CD4-positive, alpha-beta T cell treated with Interleukin-2 at 100 ng/mL for 4 hours (primary cell): ENCODE measurements around the gene DYDC2.
"Not testable (repeated sequence)": the region's sequence is repeated elsewhere in the genome, so short reads cannot be mapped to it uniquely, and the experiment has no call there.

ENCODE experiments used
- DNase-seq: peaks from one replicate; pipeline ENCODE4 v3.0.0-alpha.2; 2020; ENCODE audit warnings: low spot score

The DYDC2 gene, protein sequence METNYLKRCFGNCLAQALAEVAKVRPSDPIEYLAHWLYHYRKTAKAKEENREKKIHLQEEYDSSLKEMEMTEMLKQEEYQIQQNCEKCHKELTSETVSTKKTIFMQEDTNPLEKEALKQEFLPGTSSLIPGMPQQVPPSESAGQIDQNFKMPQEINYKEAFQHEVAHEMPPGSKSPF

DNA sequence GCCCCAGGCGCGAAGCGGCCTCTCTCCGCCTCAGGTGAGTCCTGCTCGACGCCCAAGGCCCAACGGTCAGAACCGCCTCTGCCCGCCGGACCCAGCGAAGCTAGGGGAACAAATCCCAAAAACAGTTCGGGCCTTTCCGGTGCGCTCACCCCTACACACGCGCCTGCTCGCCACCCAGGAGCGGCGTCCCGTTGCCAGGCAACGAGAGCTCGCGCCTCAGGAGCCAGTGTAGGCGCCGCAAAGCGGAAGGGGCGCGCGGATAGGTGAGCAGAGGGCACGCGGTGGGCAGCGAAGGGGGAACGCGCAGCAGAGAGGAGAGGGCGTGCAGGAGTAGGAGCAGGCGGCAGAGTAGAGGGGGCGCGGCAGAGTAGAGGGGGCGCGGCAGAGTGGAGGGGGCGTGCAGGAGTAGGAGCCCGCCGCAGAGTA lies at the start of gene DYDC2, which contains the start of gene DYDC1:
TSS of gene DYDC2 (plus strand) at position 219 of the 426 bp plus-strand sequence. CDS start 5,663 bp downstream, outside the sequence.
TSS of gene DYDC1 (minus strand) at position 193 of the 426 bp plus-strand sequence. CDS start 4,154 bp downstream, outside the sequence.
- DNase-seq: peak; percentile 5

DNA sequence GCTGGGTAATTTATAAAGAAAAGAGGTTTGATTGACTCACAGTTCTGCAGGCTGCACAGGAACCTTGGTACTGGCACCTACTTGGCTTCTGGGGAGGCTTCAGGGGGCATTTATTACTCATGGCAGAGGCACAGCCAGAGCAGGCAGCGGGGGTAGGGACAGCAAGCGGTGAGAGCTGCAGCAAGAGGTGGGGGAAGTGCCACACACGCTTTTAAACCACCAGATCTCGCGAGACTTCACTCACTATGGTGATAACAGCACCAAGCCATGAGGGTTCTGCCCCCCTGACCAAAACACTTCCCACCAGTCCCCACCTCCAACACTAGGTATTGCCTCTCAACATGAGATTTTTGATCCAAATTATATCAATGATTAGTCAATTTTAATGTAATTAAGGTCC lies 43.1 kb upstream of the DYDC2 start:
- no peak for DNase-seq

DNA sequence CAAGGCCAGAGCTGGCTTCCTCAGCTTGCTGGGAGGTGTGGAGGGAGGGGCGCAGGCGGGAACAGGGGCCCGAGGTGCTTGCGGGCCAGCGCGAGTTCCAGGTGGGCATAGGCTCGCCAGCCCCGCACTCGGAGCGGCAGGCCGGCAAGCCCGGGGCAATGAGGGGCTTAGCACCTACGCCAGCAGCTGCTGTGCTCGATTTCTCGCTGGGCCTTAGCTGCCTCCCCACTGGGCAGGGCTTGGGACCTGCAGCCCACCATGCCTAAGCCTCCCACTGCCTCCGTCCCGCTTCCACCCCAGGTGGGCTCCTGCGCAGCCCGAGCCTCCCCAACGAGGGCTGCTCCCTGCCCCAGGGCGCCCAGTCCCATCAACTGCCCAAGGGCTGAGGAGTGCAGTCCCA lies 41.2 kb upstream of the DYDC2 start:
- DNase-seq: no peak

DNA sequence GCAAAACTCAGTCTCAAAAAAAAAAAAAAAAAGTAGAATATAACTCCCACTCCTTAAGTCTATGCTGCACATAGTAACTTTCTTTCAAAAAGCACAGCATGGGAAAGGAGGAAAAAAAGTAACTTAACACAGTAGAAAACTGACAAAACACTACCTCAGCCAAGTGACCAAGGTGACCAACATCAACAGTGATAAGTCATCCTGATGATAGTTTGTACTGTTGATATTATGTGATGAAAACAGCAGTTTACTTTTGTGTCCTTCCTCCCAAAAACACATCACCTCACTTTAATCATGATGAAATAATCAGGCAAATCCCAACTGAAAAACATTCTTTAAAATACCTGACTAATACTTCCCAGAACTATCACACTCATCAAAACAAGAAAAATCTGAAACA lies 37.8 kb upstream of the DYDC2 start:
- no peak for DNase-seq

DNA sequence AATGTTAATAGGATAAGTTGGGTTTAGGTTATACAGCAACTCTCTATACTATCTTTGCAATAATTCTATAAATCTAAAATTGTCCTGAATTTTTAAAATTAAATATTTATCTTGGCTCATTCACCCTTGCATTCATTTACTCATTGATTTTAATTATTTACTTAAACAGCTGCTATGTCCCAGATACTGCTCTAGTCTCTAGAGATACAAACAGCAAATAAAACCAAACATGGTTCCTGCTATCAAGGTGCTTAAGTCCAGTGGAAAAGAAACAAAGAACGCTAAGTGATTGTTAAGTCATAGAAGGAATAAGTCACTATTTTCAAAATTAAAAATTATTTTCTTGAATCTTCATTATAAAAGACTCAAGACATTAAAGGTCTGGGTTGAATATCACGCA lies 37.3 kb upstream of the DYDC2 start:
- no peak for DNase-seq

DNA sequence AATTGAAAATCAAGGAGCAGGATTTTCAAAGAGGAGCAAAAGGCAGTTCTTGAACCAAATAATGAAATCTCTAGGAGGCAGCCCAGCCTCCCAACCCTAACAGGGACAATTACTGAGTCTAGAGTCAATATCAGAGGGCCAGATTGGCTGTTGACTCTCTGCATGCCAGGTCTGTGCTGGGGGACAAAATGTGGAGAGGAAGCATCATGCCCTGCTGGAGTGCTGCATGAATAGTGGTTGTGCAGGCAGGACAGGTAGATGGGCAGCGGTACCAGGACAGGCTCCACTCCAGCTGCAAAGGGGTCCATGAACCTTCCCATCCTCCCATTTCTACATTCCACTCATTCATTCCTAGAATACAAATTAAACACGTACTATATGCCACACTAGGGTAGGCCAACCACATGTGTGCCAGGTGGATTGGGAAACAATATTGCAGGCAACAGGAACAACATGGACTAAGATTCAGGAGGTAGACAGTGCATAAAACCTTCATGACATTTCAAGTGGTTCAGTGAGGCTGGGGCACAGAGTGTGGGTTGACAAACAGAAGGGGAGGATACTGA lies 36.8 kb upstream of the DYDC2 start:
- no peak for DNase-seq

DNA sequence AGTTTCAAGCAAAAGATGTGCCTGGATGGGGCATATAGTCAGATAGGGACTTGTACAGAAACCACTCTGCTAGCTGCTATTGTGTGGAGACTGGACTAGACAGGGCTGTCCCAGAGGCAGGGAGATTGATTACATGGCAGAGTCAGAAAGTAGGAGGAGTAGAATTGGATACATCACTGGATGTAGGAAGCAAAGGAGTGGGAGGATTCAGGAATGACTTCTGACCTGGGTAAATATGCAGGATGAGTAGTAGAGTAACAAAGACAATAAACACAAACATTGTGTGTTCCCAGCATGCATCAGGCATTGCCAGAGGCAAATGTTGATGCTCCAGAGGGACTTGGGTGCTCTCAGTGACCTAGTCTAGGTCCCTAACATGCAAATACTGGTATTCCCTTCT lies 36.2 kb upstream of the DYDC2 start:
- no peak for DNase-seq

DNA sequence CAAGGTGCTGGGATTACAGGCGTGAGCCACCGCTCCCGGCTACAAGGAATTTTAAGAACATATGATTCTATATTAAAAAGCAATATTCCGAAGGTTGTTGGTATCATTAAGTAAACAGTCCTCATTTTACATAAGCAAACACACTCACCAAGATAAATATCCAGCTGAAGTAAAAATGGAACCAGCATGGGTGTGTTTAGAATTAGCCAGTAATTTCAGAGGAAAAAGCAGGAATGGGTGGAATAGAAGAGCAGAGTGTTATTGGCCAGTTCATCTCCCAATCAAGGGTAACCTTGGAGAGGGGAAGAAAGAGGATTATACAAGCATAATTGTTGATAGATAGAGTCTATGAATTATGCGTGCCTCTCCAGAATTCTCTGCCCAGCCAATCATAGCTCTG lies 35.4 kb upstream of the DYDC2 start:
- DNase-seq: no peak

DNA sequence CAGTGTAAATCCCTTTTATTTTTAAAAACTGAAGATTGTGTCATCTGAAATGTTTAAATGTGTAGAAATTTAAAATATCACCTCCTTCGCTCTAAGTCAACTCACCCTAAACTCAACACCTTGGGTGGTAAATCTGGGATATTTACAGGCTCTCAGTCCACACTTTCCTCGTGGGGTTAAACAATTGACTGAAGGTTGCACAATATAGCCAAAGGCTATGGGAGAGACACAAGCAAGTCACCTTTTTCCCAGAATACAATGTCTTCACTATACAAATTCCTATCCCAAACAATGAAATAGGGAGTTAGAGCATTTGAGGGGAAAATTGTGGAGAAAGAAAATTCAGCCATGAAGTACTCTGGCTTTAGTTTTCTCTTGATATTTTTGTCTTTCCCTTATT lies 34.4 kb upstream of the DYDC2 start:
- no peak for DNase-seq

DNA sequence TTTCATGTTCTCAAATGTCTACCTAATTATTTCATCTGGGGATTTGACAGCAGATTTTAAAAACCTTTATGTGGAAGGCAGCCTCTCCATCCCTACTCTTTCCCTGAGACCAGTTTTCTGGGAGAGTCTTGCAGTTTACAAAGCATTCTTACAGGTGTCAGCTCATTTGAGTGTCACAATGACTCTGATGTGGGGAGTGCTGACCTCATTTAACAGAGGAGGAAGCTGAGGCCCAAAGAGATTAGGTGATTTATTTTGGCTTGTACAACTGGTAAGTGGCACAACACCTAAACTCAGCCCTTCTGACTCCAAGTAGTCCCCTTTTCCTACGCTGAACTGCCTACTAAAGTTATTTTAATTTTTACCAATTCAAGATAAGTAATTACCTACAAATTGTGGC lies 33.9 kb upstream of the DYDC2 start:
- DNase-seq: no peak

DNA sequence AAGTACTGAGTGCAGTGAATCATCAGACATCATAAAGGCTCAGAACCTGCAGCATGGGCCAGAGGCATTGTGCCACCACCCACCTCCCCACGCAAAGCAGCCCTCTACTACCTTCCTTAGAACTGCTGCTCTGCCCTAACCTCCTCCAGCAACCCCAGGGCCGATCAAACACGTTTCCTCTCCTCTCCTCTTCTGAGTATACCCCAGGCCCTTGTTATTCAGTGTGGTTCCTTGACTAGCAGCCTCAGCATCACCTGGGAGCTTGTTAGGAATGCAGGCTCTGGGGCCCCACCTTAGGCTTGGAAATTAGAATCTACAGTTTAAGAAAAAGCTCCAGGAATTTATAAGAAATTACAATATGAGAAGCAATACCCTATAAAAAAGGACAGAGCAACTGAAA lies 33.3 kb upstream of the DYDC2 start:
- DNase-seq: no peak

DNA sequence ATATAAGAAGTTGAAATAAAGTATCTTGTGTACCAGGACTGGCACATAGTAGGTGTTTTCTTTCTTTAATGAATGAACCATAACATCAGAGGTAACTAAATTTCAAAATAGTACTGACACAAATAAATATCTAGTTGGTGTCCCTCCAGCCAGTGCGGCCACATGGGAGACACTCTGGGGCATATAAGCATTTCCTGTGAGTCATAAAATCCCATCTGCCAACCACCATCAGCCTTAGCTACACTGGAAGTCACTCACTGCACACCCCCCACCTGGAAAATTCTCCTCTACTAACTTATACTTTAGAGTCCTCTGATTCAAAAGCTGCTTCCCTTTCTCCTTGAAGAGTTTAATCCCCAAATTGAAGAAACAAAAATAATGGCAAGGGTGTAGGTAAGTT lies 32.5 kb upstream of the DYDC2 start:
- DNase-seq: no peak

DNA sequence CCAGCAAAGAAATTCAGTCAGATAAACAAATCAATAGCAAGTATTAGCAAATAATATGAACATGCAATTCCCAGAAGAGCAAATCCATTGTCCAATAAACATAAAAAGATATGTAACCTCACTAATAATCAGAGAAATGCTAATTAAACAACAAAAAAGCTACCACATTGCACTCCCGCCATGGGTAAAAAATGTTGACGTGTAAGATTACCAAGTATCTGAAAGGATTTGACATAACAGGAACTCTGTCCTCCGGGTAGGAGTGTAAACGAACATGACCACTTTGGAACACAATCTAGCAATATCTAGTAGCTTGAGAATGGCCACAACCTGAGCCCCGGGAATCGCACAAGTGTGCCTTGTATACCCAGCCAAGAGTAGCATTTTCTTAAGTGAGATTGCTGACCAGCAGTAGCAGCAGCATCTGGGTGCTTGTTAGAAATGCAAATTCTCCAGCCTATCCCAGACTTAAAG lies 31.7 kb upstream of the DYDC2 start:
- DNase-seq: no peak

DNA sequence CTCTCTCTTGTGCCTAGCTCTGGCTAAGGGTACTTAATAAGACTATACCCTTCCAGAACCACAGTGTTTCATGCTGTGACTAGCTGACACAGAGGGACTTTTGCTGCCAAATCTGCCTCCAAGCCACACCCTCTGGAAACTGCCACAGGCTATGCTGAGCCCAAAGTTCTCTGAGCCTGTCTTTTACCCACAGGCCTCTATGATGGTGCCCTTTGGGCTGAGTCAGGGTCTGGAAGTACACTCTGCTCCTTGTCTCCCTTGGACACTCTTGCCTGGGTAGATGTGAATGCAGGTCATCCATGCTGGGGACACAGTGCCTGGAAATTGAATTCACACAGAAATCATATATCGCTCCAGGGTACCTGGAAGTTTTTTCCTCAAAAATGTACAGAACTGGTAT lies 22.6 kb upstream of the DYDC2 start:
- DNase-seq: no peak

DNA sequence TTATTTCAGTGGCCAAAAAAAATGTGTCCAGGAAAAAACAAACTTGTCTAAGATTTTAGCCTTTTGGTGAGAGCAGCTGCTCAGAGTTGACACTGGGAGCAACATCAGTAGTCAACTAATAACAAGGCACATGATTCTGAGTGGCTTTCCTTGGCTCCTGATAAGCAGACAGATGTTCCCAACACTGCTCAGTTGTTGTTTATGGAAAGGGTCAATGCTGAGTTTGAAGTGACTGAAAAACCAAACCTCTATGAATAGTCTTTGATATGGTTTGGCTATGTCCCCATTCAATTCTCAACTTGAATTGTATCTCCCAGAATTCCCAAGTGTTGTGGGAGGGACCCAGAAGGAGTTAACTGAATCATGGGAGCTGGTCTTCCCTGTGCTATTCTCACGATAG lies 12.3 kb upstream of the DYDC2 start:
- no peak for DNase-seq

DNA sequence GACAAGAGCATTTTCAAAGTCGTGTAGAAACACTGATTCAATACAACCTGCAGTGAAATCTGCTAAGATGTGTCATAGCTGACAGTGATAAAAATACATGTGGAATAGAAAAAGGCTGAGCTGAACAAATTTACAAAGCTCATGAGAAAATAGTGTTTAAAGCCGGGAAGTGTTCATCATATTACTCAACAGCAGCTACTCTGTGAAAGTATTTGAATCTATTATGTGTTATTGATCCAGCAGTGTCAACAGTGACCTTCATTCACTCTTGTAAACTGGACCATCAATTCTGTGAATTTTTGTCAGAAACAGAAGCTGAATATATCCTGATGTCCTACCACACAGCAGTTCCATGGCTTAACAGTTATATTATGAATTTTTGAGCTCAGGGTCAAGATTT lies 11.7 kb upstream of the DYDC2 start:
- DNase-seq: no peak

DNA sequence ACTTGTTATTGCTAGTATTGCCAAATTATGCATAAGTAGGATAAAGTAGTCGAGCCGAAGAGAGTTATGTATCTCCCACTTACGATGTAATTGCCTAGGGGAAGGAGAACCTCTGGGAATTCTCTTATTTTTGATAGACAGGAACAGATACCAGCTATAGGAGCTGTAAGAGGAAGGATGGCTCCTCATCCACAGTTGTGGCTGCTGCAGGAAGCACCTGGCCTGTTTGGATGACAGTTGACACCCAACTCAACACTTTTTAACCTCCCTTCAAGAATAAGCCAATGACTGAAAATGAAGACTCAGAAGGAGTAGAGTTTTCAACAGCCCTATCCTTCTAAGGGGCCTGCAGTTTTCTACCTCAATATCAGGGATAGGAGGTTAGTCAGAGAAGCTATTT lies 6.3 kb upstream of the DYDC2 start:
- no peak for DNase-seq

DNA sequence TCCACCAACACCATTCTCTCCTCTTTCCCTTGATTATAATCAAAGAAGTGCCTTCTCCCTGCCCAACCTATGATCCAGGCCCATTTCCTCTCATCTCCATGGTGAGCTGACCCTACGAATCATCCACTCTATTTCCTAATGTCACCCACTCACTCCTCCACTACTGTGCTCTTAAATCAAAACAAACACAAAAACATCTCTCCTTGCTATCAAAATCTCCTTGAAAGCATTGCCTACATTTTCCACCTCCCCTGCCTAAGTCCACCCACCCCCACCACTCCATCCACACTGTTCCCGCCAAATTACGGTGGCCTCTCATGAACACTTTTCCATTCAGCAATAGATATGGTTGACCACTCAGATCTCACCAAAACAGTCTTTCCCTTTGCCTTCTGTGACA lies 5.4 kb upstream of the DYDC2 start:
- DNase-seq: no peak

DNA sequence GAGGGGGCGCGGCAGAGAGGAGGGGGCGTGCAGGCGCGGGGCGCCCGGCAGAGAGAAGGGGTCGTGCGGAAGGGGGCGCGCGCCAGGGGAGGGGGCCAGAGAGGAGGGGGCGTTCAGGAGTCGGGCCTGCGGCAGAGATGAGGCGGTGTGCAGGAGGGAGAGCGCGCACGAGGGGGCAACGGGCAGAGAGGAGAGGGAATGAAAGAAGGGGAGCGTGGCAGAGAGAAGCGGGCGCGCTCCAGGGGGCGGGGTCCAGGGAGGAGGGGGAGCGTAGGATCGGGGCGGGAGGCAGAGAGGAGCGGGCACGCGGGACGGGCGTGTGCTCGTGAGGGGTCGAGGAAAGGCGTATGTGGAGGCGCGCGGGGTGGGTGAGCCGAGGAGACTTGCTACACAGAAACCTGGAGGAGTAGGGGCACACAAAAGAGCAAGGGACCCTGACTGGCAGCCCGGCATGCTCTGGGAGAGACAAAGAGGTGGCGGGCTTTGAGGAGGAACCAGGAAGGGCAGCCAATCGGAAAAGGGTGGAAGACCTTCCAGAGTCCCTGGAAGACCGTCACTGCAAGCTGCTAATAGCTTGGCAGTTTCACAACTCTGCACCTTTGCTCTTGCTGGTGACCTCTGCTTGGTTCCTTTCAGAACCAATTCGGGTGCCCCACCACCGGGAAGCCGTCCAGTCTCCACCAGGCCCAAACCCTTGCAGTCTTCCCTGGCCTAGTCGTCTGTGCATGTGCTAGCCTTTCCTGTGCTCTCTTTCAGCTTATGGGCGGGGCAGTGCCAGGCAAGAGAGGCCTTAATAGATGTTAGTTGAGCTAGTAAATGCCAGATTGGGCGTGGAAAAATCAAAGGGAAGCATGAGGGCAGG lies 639 bp downstream of the DYDC2 start:
- DNase-seq: no peak

DNA sequence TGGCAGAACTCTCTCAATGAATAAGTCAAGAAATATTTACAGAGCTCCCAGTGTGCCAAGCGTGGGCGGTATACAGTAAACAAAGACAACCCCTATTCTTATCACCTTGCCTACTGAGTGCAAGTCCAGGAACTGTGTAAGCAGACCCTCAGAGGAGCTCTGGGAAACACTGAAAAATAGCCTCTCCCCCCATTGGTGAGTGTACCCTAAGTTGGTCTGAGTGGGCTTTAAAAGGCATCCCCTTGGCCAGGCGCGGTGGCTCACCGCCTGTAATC lies 1.2 kb downstream of the DYDC2 start:
- DNase-seq: no peak

DNA sequence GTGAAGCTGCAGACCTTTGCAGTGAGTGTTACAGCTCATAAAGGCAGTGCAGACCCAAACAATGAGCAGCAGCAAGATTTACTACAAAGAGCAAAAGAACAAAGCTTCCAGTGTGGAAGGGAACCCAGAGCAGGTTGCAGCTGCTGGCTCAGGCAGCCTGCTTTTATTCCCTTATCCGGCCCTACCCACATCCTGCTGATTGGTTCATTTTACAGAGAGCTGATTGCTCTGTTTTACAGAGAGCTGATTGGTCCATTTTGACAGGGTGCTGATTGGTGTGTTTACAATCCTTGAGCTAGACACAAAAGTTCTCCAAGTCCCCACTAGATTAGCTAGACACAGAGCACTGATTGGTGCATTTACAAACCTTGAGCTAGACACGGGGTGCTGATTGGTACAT lies 2.3 kb downstream of the DYDC2 start:
- not testable (repeated sequence) for DNase-seq

DNA sequence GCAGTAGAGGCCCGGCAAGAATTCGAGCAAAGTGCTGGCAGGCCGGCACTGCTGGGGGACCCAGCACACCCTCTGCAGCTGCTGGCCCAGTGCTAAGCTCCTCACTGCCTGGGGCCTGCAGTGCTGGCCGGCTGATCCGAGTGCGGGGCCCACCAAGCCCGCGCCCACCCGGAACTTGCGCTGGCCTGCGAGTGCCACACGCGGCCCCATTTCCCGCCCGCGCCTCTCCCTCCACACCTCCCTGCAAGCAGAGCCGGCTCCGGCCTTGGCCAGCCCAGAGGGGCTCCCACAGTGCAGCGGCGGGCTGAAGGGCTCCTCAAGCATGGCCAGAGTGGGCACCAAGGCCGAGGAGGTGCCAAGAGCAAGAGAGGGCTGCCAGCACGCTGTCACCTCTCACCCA lies 3.1 kb downstream of the DYDC2 start:
- no peak for DNase-seq

DNA sequence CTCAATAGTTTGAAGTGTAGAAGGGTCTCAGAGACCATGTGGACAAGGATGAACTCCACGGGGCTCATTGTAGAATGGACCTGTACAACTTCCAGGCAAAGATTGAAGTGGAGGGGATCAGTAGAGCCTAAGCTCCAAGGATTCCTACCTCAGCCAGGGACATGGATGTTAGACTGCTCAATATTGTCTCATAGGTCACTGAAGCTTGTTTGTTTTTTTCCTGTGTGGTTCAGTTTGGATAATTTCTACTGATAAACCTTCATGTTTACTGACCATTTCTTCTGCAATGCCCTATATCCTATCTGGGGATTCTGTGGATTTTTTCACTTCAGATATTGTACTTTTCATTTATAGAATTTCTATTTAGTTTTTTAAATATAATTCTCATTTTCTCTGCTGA lies 8.9 kb downstream of the DYDC2 start:
- no peak for DNase-seq

DNA sequence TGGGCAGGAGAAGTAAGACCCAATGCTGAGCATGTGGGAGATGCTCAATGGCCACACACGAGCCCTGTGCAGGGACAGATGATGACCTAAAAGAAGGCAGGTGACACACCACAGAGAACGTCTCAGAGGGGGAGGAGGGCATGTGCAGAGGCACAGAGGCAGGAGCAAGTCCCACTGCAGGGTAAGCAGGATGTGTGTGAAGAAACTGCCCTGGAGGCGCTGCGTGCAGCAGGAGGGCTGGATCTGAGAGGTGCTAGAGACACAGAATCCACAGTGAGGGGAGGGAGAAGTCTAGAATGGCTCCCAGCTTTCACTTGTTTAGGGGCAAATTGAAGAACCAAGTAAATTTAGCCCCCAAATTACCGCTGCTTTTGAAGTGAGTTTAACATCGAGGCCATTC lies 14.9 kb downstream of the DYDC2 start:
- no peak for DNase-seq
